Lower leg skin (tissue), 3 donors: ENCODE results near the gene SSC4D.

ENCODE experiments used
- CTCF ChIP-seq, 3 donors: fragments of 450-650 bp; IDR thresholded peaks; one replicate each; pipeline ENCODE4 v1.5.1; 2016; ENCODE audit warnings: antibody characterized with exemption in 3 of 3, mild to moderate bottlenecking in 3 of 3, moderate library complexity in 2 of 3
- POLR2A ChIP-seq, 2 donors: fragments of 450-650 bp; IDR thresholded peaks; one replicate each; pipeline ENCODE4 v1.6.1; 2016 to 2017; ENCODE audit warnings: antibody characterized with exemption in 2 of 2, mild to moderate bottlenecking in 1 of 2, moderate library complexity in 1 of 2

GRCh38 chr7:76428149-76428823, 18.8 kb upstream of the SSC4D start:
- TF ChIP-seq CTCF (IDR thresholded peaks at IDR 0.05) (no peak), POLR2A (IDR thresholded peaks at IDR 0.05) (no peak)
